Measurements from ENCODE around the gene AHNAK2. TPM values are rescaled to one million over a fixed set of nuclear protein-coding genes. Genes with fewer than 3 reads are reported as not detected.
"Not testable (repeated sequence)": the region's sequence is repeated elsewhere in the genome, so short reads cannot be mapped to it uniquely, and the experiment has no call there.

The AHNAK2 gene
- total RNA-seq, 1 donor, result under 0.01 TPM

DNA sequence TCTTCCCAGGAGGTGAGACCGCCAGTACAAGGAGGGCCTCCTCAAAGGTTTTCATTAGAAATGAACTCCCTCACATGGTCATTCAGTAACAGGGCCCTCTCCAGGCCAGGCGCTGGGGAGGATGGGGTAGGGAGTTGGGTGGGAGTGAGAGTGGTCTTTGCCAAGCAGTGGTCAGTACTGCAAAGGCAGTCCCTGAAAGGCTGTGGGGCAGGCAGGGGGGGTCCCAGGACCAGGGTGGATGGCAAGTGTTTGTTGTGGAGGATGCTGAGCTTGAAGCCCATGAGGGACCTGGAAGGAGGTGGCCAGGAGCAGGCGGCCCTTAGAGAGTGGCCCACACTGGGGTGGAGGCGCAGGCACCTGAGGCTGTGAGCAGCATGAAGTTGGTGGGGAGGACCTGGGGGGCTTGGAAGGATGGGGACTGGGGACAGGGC is 87.0 kb downstream of the AHNAK2 start:
- no peak for DNase-seq (ENCODE audit: low read depth in 2 of 3, low spot score in 2 of 3)

DNA sequence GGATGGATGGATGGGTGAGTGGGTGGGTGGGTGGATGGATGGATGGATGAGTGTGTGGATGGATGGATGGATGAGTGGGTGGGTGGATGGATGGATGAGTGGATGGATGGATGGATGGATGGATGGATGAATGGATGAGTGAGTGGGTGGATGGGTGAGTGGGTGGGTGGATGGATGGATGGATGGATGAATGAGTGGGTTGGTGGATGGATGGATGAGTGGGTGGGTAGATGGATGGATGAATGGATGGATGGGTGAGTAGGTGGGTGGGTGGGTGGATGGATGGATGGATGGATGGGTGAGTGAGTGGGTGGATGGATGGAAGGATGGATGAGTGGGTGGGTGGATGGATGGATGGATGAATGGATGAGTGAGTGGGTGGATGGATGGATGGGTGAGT is 87.9 kb downstream of the AHNAK2 start:
- not testable (repeated sequence) for DNase-seq (ENCODE audit: low read depth in 2 of 3, low spot score in 2 of 3)

DNA sequence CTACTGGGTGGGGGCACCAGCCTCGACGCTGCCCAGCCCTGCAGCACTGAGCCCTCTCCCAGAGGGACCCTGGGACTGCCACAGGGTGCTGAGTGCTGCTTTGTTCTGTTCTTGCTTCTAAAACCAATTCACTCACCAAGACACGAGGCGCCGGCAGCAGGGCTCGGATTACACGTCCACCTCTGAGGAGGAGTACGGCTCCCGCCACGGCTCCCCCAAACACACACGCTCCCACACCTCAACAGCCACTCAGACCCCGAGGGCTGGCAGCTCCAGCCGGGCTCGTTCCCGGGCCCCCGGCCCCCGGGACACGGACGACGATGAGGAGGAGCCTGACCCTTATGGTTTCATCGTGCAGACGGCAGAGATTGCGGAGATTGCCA is 88.8 kb downstream of the AHNAK2 start:
- no peak for DNase-seq (ENCODE audit: low read depth in 2 of 3, low spot score in 2 of 3)

DNA sequence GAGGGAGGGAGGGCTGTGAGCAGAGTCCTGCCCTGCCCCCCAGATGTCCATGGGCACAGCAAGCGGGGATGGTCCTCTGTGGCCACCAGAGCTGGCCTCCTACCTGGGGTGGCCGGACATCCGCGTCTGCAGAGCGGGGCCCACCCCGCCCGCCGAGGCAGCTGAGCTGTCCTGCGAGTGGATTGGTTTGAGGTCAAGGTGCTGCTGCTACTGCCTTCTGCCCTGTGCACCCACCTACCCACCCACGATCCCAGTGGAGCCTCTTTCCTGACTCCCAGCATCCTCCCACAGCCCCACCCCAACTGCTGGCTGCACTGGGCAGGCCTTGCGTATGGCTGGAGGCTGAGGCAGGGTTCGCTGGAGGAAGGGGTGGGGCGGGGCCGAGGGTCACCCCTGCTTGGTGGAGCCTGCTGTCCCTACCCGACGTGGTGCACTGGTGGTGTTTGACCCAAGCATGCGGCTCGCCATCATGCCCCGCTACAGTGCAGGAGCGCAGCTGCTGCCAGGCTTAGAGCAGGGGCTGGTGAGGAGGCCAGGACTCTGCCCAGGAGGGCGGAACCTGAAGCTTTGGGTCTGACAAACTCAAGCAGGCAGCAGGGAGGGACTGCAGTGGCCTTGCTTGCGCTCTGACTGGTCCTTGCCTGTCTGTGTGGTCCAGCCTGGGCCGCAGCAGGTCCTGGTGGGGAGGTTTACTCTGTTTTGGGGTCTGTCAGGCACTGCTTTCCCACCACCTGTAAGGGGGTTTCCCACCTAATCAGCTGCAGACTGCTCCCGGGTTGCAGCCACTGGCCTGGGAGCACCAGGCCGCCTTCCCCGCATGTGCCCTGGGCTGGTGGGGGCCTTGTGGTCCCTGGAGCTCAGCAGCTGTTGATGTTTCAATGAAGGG is 89.4 kb downstream of the AHNAK2 start:
- DNase-seq (ENCODE audit: low read depth in 2 of 3, low spot score in 2 of 3), result no peak

DNA sequence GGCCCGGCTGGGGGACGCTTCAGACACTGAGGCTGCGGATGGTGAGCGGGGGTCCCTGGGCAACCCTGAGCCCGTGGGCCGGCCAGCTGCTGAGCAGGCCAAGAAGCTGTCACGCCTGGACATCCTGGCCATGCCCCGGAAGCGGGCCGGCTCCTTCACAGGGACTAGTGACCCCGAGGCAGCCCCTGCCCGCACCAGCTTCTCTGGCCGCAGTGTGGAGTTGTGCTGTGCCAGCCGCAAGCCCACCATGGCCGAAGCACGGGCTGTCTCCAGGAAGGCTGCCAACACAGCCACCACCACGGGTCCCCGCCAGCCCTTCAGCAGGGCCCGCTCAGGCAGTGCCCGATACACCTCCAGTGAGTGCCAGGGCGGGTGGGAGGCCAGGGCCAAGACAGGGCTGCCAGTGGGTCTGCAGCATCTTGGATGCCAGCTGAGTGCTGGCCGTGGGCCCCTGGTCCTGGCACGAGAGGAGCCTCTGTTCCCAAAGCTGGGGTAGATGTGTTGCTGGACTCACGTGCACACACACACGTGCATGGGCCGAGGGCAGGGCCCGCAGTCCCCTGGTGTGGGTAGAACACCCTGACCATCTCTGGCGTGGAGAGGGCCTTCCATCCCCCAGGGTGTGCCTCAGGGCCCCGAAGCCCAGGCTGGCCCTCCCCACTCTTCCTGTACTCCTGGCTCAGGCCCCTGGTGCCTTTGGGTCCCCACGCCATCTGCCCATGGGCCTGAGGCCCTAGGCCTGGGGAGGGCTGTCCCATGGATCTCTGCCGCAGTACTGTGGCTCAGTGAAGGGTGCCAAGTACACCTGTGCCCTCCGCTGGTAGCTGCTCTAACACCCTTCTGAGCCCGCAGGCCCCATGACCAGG is 90.3 kb downstream of the AHNAK2 start:
- DNase-seq (ENCODE audit: low read depth in 2 of 3, low spot score in 2 of 3), result no peak

Other genes starting within 250 kb of the AHNAK2 start
- gene SIVA1, start 225.2 kb downstream of the AHNAK2 start, total RNA-seq, result 89.9 TPM
- 130 TPM for gene AKT1, start 182.6 kb downstream of the AHNAK2 start, total RNA-seq
- gene ZBTB42, start 177.3 kb downstream of the AHNAK2 start, total RNA-seq, result 11.8 TPM
- gene CEP170B, start 113.1 kb downstream of the AHNAK2 start, total RNA-seq, result 0.81 TPM
- gene PLD4, start 53.5 kb downstream of the AHNAK2 start, total RNA-seq, result 25.6 TPM
- 7.3 TPM for gene CLBA1, start 7.4 kb upstream of the AHNAK2 start, total RNA-seq
- gene CDCA4, start 42.7 kb upstream of the AHNAK2 start, total RNA-seq, result 26.7 TPM
- 13.5 TPM for gene GPR132, start 87.1 kb upstream of the AHNAK2 start, total RNA-seq
- gene JAG2, start 190.4 kb upstream of the AHNAK2 start, total RNA-seq, result 1.1 TPM
- gene NUDT14, start 202.9 kb upstream of the AHNAK2 start, total RNA-seq, result 8.9 TPM

Data from hematopoietic multipotent progenitor cell (in vitro differentiated cells).